K562 (cell line): ENCODE data around the gene MATN1. TPM values are rescaled to one million over a fixed set of nuclear protein-coding genes. Genes with fewer than 3 reads are reported as not detected.

Experiments
- OTX1 ChIP-seq: fragments of 450-650 bp; formaldehyde crosslinking; IDR thresholded peaks from 2 replicates; pipeline ENCODE4 v1.4.0; 2022; ENCODE audit warnings: mild to moderate bottlenecking
- SAP30 ChIP-seq: fragments of 200-600 bp; sonication (generic); IDR thresholded peaks from 2 replicates; pipeline ENCODE4 v1.6.1; 2012; ENCODE audit warnings: borderline replicate concordance, low read depth, mild to moderate bottlenecking, moderate library complexity, low read length, control low read depth, inconsistent platforms; ENCODE audit not compliant: insufficient read depth, poor library complexity, severe bottlenecking
- ZNF395 ChIP-seq: fragments of 200-800 bp; sonication (Bioruptor generic); IDR thresholded peaks from 2 replicates; pipeline ENCODE4 v1.6.1; 2017; ENCODE audit warnings: missing genetic modification characterization, missing compliant biosample characterization
- polyA plus RNA-seq, 8 experiments: library from polyadenylated mRNA; depleted of rRNA in 4 of 8; stranded (reverse) in 5 of 8; unstranded in 3 of 8; fragments of >200 nt; fragmentation: Nextera tagmentation in 2 of 8; fragmentation: Illumina TruSeq in 1 of 8; extraction: Ambion mirVana in 2 of 8; extraction: Trizol in 1 of 8; gene quantifications; 2 replicates each; pipeline versions ENCODE4 v1.2.1 to v1.2.3, GENCODE V29; 2011 to 2014; ENCODE audit warnings: inconsistent platforms in 1 of 8, missing spikeins in 1 of 8
- total RNA-seq, 7 experiments: library from RNA; depleted of rRNA in 6 of 7; stranded (reverse); fragments of >200 nt in 6 of 7; fragmentation: Illumina TruSeq in 2 of 7; extraction: Trizol in 2 of 7; gene quantifications; 2 replicates each; pipeline versions ENCODE4 v1.2.1 to v1.2.3, GENCODE V29; 2011 to 2021; ENCODE audit warnings: low replicate concordance in 1 of 7
- TF ChIP-seq, protein P1 (sequence below), 2 experiments: fragments of 450-650 bp in 1 of 2; sonication (generic) in 1 of 2; formaldehyde crosslinking in 1 of 2; IDR thresholded peaks; 2 replicates each; pipeline versions ENCODE4 v1.7.1 to v1.9.0; 2016 to 2022; ENCODE audit warnings: inconsistent platforms in 1 of 2, mild to moderate bottlenecking in 1 of 2, missing genetic modification reagents in 1 of 2
- TF ChIP-seq, protein P2 (sequence below), 3 experiments: IDR thresholded peaks in 2 of 3; conservative IDR thresholded peaks in 1 of 3; 2 replicates each; pipeline ENCODE4 v1.5.1; 2011 to 2012; ENCODE audit warnings: low read length in 3 of 3, mild to moderate bottlenecking in 3 of 3, control low read depth in 2 of 3, improper control_type of control experiment in 1 of 3, inconsistent platforms in 1 of 3, low read depth in 1 of 3, mixed read lengths in 1 of 3, moderate library complexity in 1 of 3; ENCODE audit not compliant: insufficient read depth in 2 of 3
- TF ChIP-seq, protein P3 (sequence below): sonication (generic); formaldehyde crosslinking; IDR thresholded peaks from 2 replicates; pipeline ENCODE4 v1.8.1; 2023; ENCODE audit warnings: mild to moderate bottlenecking, missing genetic modification reagents
- TF ChIP-seq, protein P4 (sequence below): sonication (generic); formaldehyde crosslinking; IDR thresholded peaks from 2 replicates; pipeline ENCODE4 v1.8.0; 2023; ENCODE audit warnings: mild to moderate bottlenecking, missing genetic modification reagents

Gene MATN1
- total and polyA plus RNA-seq, 9 of the 15 experiments (the other 6 are each of a cell fraction or from before 2014, with no cell fraction given): 0.10 to 2.3 (median 1.2) TPM

DNA sequence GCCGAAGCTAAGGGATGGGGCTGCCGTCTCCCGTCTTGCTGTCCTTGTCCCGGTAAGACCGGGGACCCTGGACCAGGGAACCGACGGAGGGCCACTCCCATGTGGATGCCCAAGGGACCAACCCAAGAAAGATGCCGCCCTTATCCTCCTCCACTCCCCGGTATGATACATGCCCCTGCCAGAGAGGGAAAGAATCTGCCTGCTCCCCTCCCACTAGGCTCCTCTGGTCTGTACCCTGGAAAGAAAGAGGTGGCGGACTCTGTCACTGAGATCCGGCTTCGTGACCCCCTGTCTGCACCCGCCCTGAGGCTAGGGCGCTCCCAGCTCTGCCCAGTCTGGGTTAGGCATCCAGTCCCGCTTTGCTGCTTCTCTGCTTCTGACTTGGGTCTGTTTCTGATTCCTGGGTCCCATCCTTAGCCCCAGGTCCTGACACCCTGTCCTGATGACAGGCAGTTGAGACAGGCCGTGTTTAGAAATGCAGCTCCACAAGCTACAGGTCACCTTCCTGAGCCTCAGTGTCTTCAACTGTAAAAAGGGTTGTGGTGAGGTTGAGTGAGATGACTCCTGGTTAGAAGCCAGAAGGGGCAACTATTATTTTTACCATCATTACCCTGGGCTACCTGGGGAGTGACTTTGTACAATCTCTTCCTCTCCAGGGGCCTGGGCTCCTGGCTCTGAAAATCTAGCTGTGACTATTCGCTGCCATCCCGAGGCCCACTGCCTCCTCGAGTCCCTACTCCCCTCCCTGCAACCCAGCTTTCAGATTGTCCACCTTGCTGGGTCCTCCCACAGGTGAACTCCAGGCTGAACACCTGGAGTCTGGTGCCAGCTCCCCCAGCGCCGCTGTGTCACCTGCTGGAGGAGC lies 3.7 kb downstream of the MATN1 start (continued):
- TF ChIP-seq, protein P1, sequence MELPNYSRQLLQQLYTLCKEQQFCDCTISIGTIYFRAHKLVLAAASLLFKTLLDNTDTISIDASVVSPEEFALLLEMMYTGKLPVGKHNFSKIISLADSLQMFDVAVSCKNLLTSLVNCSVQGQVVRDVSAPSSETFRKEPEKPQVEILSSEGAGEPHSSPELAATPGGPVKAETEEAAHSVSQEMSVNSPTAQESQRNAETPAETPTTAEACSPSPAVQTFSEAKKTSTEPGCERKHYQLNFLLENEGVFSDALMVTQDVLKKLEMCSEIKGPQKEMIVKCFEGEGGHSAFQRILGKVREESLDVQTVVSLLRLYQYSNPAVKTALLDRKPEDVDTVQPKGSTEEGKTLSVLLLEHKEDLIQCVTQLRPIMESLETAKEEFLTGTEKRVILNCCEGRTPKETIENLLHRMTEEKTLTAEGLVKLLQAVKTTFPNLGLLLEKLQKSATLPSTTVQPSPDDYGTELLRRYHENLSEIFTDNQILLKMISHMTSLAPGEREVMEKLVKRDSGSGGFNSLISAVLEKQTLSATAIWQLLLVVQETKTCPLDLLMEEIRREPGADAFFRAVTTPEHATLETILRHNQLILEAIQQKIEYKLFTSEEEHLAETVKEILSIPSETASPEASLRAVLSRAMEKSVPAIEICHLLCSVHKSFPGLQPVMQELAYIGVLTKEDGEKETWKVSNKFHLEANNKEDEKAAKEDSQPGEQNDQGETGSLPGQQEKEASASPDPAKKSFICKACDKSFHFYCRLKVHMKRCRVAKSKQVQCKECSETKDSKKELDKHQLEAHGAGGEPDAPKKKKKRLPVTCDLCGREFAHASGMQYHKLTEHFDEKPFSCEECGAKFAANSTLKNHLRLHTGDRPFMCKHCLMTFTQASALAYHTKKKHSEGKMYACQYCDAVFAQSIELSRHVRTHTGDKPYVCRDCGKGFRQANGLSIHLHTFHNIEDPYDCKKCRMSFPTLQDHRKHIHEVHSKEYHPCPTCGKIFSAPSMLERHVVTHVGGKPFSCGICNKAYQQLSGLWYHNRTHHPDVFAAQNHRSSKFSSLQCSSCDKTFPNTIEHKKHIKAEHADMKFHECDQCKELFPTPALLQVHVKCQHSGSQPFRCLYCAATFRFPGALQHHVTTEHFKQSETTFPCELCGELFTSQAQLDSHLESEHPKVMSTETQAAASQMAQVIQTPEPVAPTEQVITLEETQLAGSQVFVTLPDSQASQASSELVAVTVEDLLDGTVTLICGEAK (IDR thresholded peaks at IDR 0.05): peak; percentile 25; the same call in 1 of the 2 replicates
- TF ChIP-seq, protein P1 (CRISPR knock-in tag; IDR thresholded peaks at IDR 0.05): no peak
- TF ChIP-seq, protein P2, sequence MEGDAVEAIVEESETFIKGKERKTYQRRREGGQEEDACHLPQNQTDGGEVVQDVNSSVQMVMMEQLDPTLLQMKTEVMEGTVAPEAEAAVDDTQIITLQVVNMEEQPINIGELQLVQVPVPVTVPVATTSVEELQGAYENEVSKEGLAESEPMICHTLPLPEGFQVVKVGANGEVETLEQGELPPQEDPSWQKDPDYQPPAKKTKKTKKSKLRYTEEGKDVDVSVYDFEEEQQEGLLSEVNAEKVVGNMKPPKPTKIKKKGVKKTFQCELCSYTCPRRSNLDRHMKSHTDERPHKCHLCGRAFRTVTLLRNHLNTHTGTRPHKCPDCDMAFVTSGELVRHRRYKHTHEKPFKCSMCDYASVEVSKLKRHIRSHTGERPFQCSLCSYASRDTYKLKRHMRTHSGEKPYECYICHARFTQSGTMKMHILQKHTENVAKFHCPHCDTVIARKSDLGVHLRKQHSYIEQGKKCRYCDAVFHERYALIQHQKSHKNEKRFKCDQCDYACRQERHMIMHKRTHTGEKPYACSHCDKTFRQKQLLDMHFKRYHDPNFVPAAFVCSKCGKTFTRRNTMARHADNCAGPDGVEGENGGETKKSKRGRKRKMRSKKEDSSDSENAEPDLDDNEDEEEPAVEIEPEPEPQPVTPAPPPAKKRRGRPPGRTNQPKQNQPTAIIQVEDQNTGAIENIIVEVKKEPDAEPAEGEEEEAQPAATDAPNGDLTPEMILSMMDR (IDR thresholded peaks at IDR 0.05 in 2 of 3, conservative IDR thresholded peaks at IDR 0.05 in 1 of 3; ENCODE audit: insufficient read depth in 2 of 3, low read depth in 1 of 3, low read length in 3 of 3): peak in 1 of 3 experiments; percentile 91; a peak in 2 of 6 replicates
- TF ChIP-seq SAP30: no peak
- TF ChIP-seq, protein P3, sequence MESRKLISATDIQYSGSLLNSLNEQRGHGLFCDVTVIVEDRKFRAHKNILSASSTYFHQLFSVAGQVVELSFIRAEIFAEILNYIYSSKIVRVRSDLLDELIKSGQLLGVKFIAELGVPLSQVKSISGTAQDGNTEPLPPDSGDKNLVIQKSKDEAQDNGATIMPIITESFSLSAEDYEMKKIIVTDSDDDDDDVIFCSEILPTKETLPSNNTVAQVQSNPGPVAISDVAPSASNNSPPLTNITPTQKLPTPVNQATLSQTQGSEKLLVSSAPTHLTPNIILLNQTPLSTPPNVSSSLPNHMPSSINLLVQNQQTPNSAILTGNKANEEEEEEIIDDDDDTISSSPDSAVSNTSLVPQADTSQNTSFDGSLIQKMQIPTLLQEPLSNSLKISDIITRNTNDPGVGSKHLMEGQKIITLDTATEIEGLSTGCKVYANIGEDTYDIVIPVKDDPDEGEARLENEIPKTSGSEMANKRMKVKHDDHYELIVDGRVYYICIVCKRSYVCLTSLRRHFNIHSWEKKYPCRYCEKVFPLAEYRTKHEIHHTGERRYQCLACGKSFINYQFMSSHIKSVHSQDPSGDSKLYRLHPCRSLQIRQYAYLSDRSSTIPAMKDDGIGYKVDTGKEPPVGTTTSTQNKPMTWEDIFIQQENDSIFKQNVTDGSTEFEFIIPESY (CRISPR knock-in tag): 0 out of 2 replicates have a peak, but pooled peaks have one; percentile 32
- TF ChIP-seq OTX1: no peak
- no peak; the same call in 1 of the 2 replicates for TF ChIP-seq ZNF395 (CRISPR knock-in tag)
- TF ChIP-seq, protein P4, sequence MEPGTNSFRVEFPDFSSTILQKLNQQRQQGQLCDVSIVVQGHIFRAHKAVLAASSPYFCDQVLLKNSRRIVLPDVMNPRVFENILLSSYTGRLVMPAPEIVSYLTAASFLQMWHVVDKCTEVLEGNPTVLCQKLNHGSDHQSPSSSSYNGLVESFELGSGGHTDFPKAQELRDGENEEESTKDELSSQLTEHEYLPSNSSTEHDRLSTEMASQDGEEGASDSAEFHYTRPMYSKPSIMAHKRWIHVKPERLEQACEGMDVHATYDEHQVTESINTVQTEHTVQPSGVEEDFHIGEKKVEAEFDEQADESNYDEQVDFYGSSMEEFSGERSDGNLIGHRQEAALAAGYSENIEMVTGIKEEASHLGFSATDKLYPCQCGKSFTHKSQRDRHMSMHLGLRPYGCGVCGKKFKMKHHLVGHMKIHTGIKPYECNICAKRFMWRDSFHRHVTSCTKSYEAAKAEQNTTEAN (CRISPR knock-in tag): 0 out of 2 replicates have a peak, but pooled peaks have one; percentile 76
